Stimulated activated naive CD4-positive, alpha-beta T cell treated with Interleukin-2 at 50 U/mL for 16 hours (primary cell): ENCODE measurements around the gene GGACT.

ENCODE experiments used
- DNase-seq: peaks from one replicate; lab custom pipeline; 2025; lab: John Stamatoyannopoulos, UW

The GGACT gene

DNA sequence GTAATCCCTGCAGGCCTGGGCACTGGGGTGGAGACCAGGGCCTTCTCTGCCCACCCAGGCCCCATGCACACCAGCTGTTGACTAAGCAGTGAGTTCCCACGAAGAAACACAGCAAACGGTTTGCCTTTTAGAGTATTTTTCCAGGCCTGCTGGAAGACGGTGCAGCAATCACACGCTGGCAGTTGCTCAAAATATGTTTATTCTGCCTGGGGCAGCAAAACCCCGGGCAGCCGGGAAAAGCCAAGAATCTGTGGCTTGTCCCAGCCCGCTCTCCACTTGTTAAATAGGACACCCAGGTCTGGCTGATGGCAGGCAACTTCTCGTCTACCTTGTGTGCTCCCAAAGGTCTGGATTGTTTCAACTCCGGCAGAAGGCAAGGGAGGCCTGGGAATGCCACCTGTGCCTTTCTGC is 40.8 kb downstream of the GGACT start:
- no peak for DNase-seq

DNA sequence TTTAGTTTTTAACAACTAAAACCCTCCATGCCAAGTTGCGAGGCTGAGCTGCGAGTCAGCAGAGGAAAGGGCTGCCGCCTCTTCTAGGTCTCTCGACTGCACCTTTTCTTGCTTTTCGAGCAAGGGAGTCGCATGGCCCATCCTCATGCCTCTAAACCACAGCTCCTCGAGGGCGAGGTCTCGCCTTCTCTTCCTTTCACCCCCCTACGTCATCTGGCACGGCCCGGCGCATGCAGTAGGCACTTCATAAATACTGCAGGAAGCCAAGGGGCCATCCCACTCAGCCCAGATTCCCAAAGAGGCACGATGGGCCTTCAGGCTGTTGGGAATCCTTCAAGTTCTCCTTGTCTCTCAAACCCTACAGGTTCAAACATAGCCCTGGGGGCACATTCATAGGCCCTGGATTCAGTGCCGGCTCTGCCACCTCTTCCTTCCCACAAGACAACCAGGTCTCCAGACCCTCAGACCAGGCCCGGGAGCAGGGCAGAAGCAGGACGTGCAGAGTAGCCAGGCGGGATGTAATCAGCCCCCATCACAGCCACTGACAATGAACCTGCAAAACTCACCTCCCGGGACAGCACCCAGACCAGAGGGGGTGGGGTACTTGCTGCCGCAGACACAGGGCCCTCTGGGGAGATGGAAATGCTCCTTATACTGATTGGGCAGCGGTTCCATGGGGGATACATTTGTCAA is 41.7 kb downstream of the GGACT start:
- DNase-seq = no peak

DNA sequence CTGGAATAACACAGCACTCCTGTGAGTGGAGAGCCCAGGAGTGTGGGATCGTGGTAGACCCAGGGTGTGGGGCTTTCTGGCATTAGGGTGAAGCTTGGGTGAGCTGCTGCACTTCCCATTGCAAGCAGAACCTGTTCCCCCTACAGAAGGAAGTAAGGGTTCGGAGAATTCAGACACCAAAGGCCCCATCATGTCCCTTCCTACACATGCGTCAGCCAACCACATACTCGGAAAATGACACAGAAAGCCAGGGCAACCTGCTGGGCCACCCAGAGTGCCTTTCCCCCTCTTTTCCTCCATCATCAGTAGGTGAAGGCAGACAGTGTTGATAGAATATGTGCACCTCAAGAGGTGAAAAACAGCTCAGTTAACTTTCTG is 42.9 kb downstream of the GGACT start:
- DNase-seq = no peak

GRCh38 chr13:100544866-100545683 is 43.5 kb downstream of the GGACT start:
- DNase-seq = no peak

- no peak for DNase-seq
Observed at GRCh38 chr13:100543872-100544602, 44.6 kb downstream of the GGACT start.

DNA sequence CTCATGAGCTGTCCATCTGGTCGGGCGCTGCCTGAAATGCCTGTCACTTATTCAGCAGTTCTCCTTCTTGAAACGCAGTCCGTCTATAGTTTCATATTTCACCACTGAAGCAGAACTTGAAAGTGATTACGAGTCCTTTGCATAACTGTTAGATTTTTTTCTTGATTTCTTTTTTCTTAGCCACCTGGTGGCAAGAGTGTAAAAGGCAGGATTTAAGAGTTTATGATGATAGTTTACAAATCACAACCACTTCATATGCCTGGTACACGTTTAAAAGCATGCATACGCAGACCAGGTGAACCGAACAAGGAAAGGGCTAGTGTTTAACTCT is 45.8 kb downstream of the GGACT start:
- DNase-seq = no peak

- no peak for DNase-seq
Observed at GRCh38 chr13:100541897-100542825, 46.4 kb downstream of the GGACT start.

DNA sequence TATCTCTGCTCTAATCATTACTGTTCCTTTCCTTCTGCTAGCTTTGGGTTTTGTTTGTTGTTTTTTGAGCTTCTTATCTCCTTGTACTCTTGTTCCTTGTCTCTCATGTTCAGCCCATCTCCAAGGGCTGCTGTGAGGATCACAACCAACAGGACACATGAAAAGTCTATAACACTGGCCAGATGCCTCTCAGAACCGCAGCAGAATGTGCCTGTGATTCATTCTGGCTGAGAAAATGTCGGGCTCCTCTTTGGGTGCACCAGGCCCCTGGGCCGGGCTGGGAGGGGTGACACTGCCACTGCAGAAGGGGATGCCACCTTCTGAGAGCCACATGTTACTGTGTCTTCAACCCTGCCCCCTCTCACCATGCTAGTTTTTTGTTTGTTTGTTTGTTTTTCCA is 48.0 kb downstream of the GGACT start:
- DNase-seq = no peak

- no peak for DNase-seq
Observed at GRCh38 chr13:100537951-100538462, 50.6 kb downstream of the GGACT start.

- DNase-seq = no peak
Observed at GRCh38 chr13:100537486-100537885, 51.1 kb downstream of the GGACT start.

GRCh38 chr13:100536643-100537180 is 51.9 kb downstream of the GGACT start:
- DNase-seq = no peak

DNA sequence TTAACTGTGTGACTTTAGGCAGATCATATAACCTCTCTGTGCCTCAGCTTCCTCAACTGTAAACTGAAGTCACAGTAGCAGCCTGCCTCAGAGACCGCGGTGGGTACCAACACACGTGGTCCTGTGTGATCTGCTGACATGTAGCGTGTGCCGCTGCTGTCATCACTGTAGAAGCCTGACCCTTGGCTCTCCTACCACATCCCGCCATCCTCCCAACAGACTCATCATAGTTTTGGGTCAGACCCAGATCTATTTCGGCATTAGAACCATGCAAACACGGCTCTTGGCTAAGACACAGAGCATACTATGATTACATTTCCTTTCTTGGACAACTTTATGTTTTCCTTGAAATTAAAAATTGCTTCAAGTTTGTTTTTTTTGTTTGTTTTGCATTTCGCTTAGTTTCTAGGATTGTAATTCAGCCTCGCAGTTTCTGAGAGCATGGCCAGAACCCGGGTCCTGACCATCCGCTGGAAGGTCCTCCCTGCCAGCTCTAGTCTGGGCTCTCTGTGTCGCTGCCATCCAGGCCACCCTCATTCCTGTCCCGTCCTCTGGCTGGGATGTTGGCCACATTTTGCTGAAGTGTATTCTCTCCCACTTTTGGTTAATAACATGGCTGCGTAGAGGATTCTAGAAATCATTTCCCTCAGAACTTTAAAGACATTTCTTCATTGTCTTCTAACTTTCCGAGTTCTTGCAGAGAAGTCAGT is 53.0 kb downstream of the GGACT start:
- no peak for DNase-seq

DNA sequence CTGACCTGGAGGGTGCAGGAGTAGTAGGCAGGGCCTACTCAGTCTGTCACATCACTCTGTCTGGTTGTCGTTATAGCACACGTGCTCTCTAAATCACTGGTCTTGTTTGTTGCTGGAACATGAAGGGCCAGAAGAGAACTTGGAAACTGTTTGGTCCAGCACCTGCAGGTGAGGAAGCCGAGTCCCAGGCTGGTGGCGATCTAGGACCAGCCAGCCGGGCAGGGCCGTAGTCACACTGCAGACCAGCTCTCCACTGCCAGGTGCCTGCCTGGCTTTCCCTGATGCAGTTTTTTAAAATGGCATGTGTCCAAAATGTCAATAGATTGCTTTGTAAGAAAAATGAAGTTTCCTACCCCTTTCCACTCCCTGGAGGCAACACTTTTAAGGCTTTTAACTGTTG is 53.7 kb downstream of the GGACT start:
- no peak for DNase-seq

GRCh38 chr13:100534147-100534843 is 54.3 kb downstream of the GGACT start:
- no peak for DNase-seq

- DNase-seq = no peak
Observed at GRCh38 chr13:100533588-100534041, 55.0 kb downstream of the GGACT start.

- no peak for DNase-seq
Observed at GRCh38 chr13:100532836-100533435, 55.7 kb downstream of the GGACT start.

DNA sequence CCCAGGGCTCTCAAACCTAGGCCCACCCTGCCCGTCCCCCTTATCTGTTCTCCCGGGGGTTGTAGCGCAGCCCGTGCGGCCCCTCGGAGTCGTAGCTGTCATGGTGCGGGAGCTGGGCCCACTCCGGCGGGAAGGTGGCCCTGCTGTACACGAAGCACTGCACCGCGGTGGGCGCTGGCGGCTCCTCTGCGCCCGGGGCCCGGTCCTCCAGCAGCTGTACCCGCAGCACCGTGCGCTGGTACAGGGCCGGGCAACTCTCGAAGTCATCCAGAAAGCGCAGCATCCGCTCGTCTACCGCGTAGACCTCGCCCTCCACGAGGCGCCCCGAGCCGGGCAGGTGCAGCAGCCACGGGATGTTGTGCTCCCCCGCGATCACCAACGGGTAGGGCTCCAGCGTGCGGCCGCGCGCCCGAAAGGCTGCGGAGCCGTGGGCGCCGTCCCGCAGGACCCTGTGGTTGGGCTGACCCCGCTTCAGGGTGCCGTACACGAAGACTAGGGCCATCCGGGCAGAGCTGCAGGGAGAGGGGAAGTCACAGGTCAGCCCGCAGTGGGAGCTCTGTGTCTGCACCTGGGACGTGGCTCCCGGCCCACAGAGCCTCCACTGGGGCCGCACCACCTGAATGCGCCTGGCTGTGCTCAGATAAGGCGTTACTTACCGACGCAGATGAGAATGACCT is 56.4 kb downstream of the GGACT start:
- DNase-seq = no peak

- no peak for DNase-seq
Observed at GRCh38 chr13:100530671-100531213, 57.8 kb downstream of the GGACT start.
